Activated CD4-positive, alpha-beta T cell treated with anti-CD3 and anti-CD28 coated beads, Interleukin-2, amount 10 ng/mL, durations not matched to agents 24 days and 14 days (primary cell): ENCODE data around the gene CISD1. TPM values are rescaled to one million over a fixed set of nuclear protein-coding genes. Genes with fewer than 3 reads are reported as not detected.

Source experiments
- DNase-seq: peaks from one replicate; pipeline ENCODE4 v3.0.0; 2022
- H3K27ac Mint-ChIP-seq: one replicate; pipeline ENCODE4 v1.8.0; 2022; ENCODE audit warnings: mild to moderate bottlenecking, mixed read lengths
- H3K27me3 Mint-ChIP-seq: one replicate; pipeline ENCODE4 v1.8.0; 2022; ENCODE audit warnings: mixed read lengths
- H3K36me3 Mint-ChIP-seq: one replicate; pipeline ENCODE4 v1.8.0; 2022; ENCODE audit warnings: low read depth, mild to moderate bottlenecking, mixed read lengths
- H3K4me1 Mint-ChIP-seq: one replicate; pipeline ENCODE4 v1.8.0; 2021; ENCODE audit warnings: mixed read lengths
- H3K4me3 Mint-ChIP-seq: one replicate; pipeline ENCODE4 v1.8.0; 2022; ENCODE audit warnings: mild to moderate bottlenecking, moderate library complexity, mixed read lengths
- H3K9me3 Mint-ChIP-seq: one replicate; pipeline ENCODE4 v1.8.0; 2021; ENCODE audit warnings: mixed read lengths
- intact Hi-C: fragments of 100-400 bp; cut with micrococcal nuclease; formaldehyde crosslinking; loops from one replicate; pipeline ENCODE4 v1.15.1; 2023
- total RNA-seq: library from RNA; stranded (reverse); gene quantifications from 2 replicates; pipeline ENCODE4 v1.2.3, GENCODE V29; 2022

Gene CISD1
- total RNA-seq, 1 donor from 2014 or later: 62.6 TPM

- peaks cover 2% of the 10 kb centered on the region for H3K4me1 Mint-ChIP-seq
- no peak for DNase-seq
- no peaks in the 10 kb centered on the region for H3K36me3 Mint-ChIP-seq
- peaks cover 30% of the 10 kb centered on the region for H3K27me3 Mint-ChIP-seq
- intact Hi-C loops: loop anchor here (5.0 kb wide), 1 partner anchor 33 kb away; the partner anchor contains the start of gene UBE2D1
- no peaks in the 10 kb centered on the region for H3K9me3 Mint-ChIP-seq
- no peak overlapping the region for H3K27ac Mint-ChIP-seq
- H3K4me3 Mint-ChIP-seq: no peak overlapping the region
Observed at GRCh38 chr10:58304099-58304633, 35.2 kb downstream of the CISD1 start.

- H3K4me3 Mint-ChIP-seq: no peak overlapping the region
- no peak for DNase-seq
- H3K27me3 Mint-ChIP-seq: peaks cover 34% of the 10 kb centered on the region
- H3K4me1 Mint-ChIP-seq: no peaks in the 10 kb centered on the region
- H3K9me3 Mint-ChIP-seq: no peaks in the 10 kb centered on the region
- no peak overlapping the region for H3K27ac Mint-ChIP-seq
- H3K36me3 Mint-ChIP-seq: no peaks in the 10 kb centered on the region
- intact Hi-C loops: no loop called here
Observed at GRCh38 chr10:58305821-58306220, 36.9 kb downstream of the CISD1 start.

- intact Hi-C loops: no loop called here
- Mint-ChIP-seq H3K4me1 (no peaks in the 10 kb centered on the region), H3K4me3 (no peak overlapping the region), H3K27me3 (peaks cover 26% of the 10 kb centered on the region), H3K36me3 (no peaks in the 10 kb centered on the region), H3K9me3 (no peaks in the 10 kb centered on the region), H3K27ac (no peak overlapping the region)
- no peak for DNase-seq
Observed at GRCh38 chr10:58307676-58308075, 38.7 kb downstream of the CISD1 start.

- Mint-ChIP-seq H3K36me3 (no peaks in the 10 kb centered on the region), H3K27ac (no peak overlapping the region), H3K4me1 (no peaks in the 10 kb centered on the region), H3K4me3 (no peak overlapping the region), H3K9me3 (no peaks in the 10 kb centered on the region), H3K27me3 (peaks cover 25% of the 10 kb centered on the region)
- intact Hi-C loops: no loop called here
- DNase-seq: no peak
Observed at GRCh38 chr10:58311026-58311425, 42.1 kb downstream of the CISD1 start.

GRCh38 chr10:58316874-58317273 lies 47.9 kb downstream of the CISD1 start:
- intact Hi-C loops: no loop called here
- H3K9me3 Mint-ChIP-seq: no peaks in the 10 kb centered on the region
- H3K4me1 Mint-ChIP-seq: no peaks in the 10 kb centered on the region
- no peak overlapping the region for H3K4me3 Mint-ChIP-seq
- no peak overlapping the region for H3K27ac Mint-ChIP-seq
- no peak for DNase-seq
- H3K36me3 Mint-ChIP-seq: no peaks in the 10 kb centered on the region
- peaks cover 14% of the 10 kb centered on the region for H3K27me3 Mint-ChIP-seq

GRCh38 chr10:58318346-58318745 lies 49.4 kb downstream of the CISD1 start:
- Mint-ChIP-seq H3K4me3 (no peak overlapping the region), H3K27ac (no peak overlapping the region), H3K36me3 (no peaks in the 10 kb centered on the region), H3K9me3 (no peaks in the 10 kb centered on the region), H3K27me3 (peaks cover 14% of the 10 kb centered on the region), H3K4me1 (peaks cover 6% of the 10 kb centered on the region)
- intact Hi-C loops: no loop called here
- no peak for DNase-seq

- no peak overlapping the region for H3K4me3 Mint-ChIP-seq
- no peak for DNase-seq
- H3K9me3 Mint-ChIP-seq: no peaks in the 10 kb centered on the region
- no peak overlapping the region for H3K27ac Mint-ChIP-seq
- H3K27me3 Mint-ChIP-seq: peaks cover 11% of the 10 kb centered on the region
- peaks cover 6% of the 10 kb centered on the region for H3K4me1 Mint-ChIP-seq
- intact Hi-C loops: no loop called here
- no peaks in the 10 kb centered on the region for H3K36me3 Mint-ChIP-seq
Observed at GRCh38 chr10:58319599-58319998, 50.6 kb downstream of the CISD1 start.

GRCh38 chr10:58320351-58321049 lies 51.5 kb downstream of the CISD1 start:
- intact Hi-C loops: no loop called here
- H3K36me3 Mint-ChIP-seq: no peaks in the 10 kb centered on the region
- no peak overlapping the region for H3K27ac Mint-ChIP-seq
- DNase-seq: no peak
- peaks cover 6% of the 10 kb centered on the region for H3K4me1 Mint-ChIP-seq
- no peak overlapping the region for H3K4me3 Mint-ChIP-seq
- no peaks in the 10 kb centered on the region for H3K9me3 Mint-ChIP-seq
- peaks cover 7% of the 10 kb centered on the region for H3K27me3 Mint-ChIP-seq

GRCh38 chr10:58322072-58322834 lies 53.3 kb downstream of the CISD1 start:
- DNase-seq: no peak
- H3K27me3 Mint-ChIP-seq: peaks cover 7% of the 10 kb centered on the region
- H3K27ac Mint-ChIP-seq: no peak overlapping the region

GRCh38 chr10:58322835-58323209 lies 53.9 kb downstream of the CISD1 start:
- DNase-seq: no peak
- H3K4me3 Mint-ChIP-seq: no peak overlapping the region
- H3K27ac Mint-ChIP-seq: no peak overlapping the region
- no peaks in the 10 kb centered on the region for H3K9me3 Mint-ChIP-seq
- H3K36me3 Mint-ChIP-seq: no peaks in the 10 kb centered on the region
- peaks cover 6% of the 10 kb centered on the region for H3K4me1 Mint-ChIP-seq
- H3K27me3 Mint-ChIP-seq: peaks cover 5% of the 10 kb centered on the region
- intact Hi-C loops: no loop called here

More at GRCh38 chr10:58322072-58322834, 53.3 kb downstream of the CISD1 start:
- H3K36me3 Mint-ChIP-seq: no peaks in the 10 kb centered on the region
- intact Hi-C loops: no loop called here
- no peaks in the 10 kb centered on the region for H3K9me3 Mint-ChIP-seq
- no peak overlapping the region for H3K4me3 Mint-ChIP-seq
- H3K4me1 Mint-ChIP-seq: peaks cover 6% of the 10 kb centered on the region

GRCh38 chr10:58326967-58327381 lies 58.0 kb downstream of the CISD1 start:
- H3K27ac Mint-ChIP-seq: no peak overlapping the region
- intact Hi-C loops: no loop called here
- peaks cover 6% of the 10 kb centered on the region for H3K9me3 Mint-ChIP-seq
- H3K27me3 Mint-ChIP-seq: peaks cover 13% of the 10 kb centered on the region
- no peak for DNase-seq
- no peaks in the 10 kb centered on the region for H3K36me3 Mint-ChIP-seq
- H3K4me1 Mint-ChIP-seq: peaks cover 6% of the 10 kb centered on the region
- no peak overlapping the region for H3K4me3 Mint-ChIP-seq

- intact Hi-C loops: no loop called here
- peaks cover 18% of the 10 kb centered on the region for H3K27me3 Mint-ChIP-seq
- H3K9me3 Mint-ChIP-seq: peaks cover 6% of the 10 kb centered on the region
- no peak overlapping the region for H3K27ac Mint-ChIP-seq
- H3K4me1 Mint-ChIP-seq: no peaks in the 10 kb centered on the region
- DNase-seq: no peak
- no peaks in the 10 kb centered on the region for H3K36me3 Mint-ChIP-seq
- no peak overlapping the region for H3K4me3 Mint-ChIP-seq
Observed at GRCh38 chr10:58328233-58328632, 59.3 kb downstream of the CISD1 start.

- Mint-ChIP-seq H3K36me3 (no peaks in the 10 kb centered on the region), H3K27me3 (peaks cover 18% of the 10 kb centered on the region), H3K27ac (no peak overlapping the region), H3K4me1 (peaks cover 4% of the 10 kb centered on the region), H3K9me3 (peaks cover 6% of the 10 kb centered on the region), H3K4me3 (no peak overlapping the region)
- intact Hi-C loops: loop anchor here (5.0 kb wide), 1 partner anchor 48 kb away; no protein-coding TSS in a partner anchor
- DNase-seq: no peak
Observed at GRCh38 chr10:58330431-58330830, 61.5 kb downstream of the CISD1 start.

GRCh38 chr10:58331646-58332045 lies 62.7 kb downstream of the CISD1 start:
- no peak overlapping the region for H3K4me3 Mint-ChIP-seq
- DNase-seq: no peak

More at GRCh38 chr10:58331646-58332045, 62.7 kb downstream of the CISD1 start:
- H3K36me3 Mint-ChIP-seq: peaks cover 7% of the 10 kb centered on the region
- peaks cover 6% of the 10 kb centered on the region for H3K9me3 Mint-ChIP-seq
- peaks cover 14% of the 10 kb centered on the region for H3K4me1 Mint-ChIP-seq
- no peak overlapping the region for H3K27ac Mint-ChIP-seq
- peaks cover 18% of the 10 kb centered on the region for H3K27me3 Mint-ChIP-seq
- intact Hi-C loops: loop anchor here (5.0 kb wide), 1 partner anchor 49 kb away; no protein-coding TSS in a partner anchor
